SK-N-SH treated with all-trans-retinoic acid at 6 μM for 48 hours (cell line): ENCODE data around the gene VPS51.

Source experiments
- CSDC2 ChIP-seq: fragments of 250-450 bp; sonication (Bioruptor Pico); IDR thresholded peaks from 2 replicates; pipeline ENCODE4 v1.5.0; 2020; ENCODE audit warnings: mild to moderate bottlenecking, moderate library complexity
- ISL1 ChIP-seq: fragments of 250-450 bp; sonication (Bioruptor Pico); IDR thresholded peaks from 2 replicates; pipeline ENCODE4 v2.1.2; 2022; ENCODE audit warnings: mild to moderate bottlenecking, moderate library complexity
- ZFP3 ChIP-seq: fragments of 250-450 bp; sonication (Bioruptor Pico); IDR thresholded peaks from 2 replicates; pipeline ENCODE4 v1.5.0; 2020; ENCODE audit warnings: mild to moderate bottlenecking, moderate library complexity
- TF ChIP-seq, protein P1 (sequence below): fragments of 250-450 bp; sonication (Bioruptor Pico); IDR thresholded peaks from 2 replicates; pipeline ENCODE4 v1.8.0; 2020; ENCODE audit warnings: mild to moderate bottlenecking, moderate library complexity, borderline replicate concordance

DNA sequence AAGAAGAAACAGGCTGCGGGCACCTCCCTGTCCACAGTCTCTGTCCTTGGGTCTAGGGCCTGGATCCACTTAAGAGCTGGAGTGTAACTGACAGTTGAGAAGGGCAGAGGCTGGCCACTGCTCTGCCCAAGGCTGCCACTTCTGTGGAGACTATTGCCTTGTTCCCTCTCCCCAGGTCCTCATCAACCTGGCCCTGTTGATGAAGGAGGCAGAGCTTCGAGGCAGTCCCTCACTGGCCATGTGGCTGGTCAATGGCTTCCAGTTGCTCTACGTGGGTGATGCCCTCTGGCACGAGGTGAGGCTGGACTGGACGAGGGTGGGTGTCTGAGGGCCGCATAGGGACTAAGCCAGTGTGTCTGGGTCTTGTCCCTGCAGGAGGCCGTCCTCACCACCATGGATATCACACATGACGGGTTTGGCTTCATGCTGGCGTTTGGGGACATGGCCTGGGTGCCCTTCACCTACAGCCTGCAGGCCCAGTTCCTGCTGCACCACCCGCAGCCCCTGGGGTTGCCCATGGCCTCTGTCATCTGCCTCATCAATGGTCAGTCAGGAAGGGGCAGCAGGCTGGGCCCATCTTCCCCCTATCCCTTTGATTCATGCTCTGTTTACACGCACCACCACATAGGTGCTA lies 18.6 kb downstream of the VPS51 start:
- TF ChIP-seq, protein P1, sequence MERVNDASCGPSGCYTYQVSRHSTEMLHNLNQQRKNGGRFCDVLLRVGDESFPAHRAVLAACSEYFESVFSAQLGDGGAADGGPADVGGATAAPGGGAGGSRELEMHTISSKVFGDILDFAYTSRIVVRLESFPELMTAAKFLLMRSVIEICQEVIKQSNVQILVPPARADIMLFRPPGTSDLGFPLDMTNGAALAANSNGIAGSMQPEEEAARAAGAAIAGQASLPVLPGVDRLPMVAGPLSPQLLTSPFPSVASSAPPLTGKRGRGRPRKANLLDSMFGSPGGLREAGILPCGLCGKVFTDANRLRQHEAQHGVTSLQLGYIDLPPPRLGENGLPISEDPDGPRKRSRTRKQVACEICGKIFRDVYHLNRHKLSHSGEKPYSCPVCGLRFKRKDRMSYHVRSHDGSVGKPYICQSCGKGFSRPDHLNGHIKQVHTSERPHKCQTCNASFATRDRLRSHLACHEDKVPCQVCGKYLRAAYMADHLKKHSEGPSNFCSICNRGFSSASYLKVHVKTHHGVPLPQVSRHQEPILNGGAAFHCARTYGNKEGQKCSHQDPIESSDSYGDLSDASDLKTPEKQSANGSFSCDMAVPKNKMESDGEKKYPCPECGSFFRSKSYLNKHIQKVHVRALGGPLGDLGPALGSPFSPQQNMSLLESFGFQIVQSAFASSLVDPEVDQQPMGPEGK (CRISPR knock-in tag), result no peak
- TF ChIP-seq CSDC2 (CRISPR knock-in tag) (no peak), ISL1 (CRISPR knock-in tag) (no peak), ZFP3 (CRISPR knock-in tag) (no peak)
